ENCODE results near the gene ADGRB3.

GRCh38 chr6:68774843-68775242 lies 139.8 kb downstream of the ADGRB3 start:
- TF ChIP-seq TAF1 (conservative IDR thresholded peaks at IDR 0.05) (no peak), CTCF (IDR thresholded peaks at IDR 0.05; ENCODE audit: low read depth, low read length, missing input control) (no peak), FOXA2 (IDR thresholded peaks at IDR 0.05) (no peak), SP1 (IDR thresholded peaks at IDR 0.05) (no peak), RAD21 (IDR thresholded peaks at IDR 0.05) (no peak), RXRA (IDR thresholded peaks at IDR 0.05) (no peak), MAX (IDR thresholded peaks at IDR 0.05) (no peak)
